Activated CD4-positive, alpha-beta T cell treated with anti-CD3 and anti-CD28 coated beads, Interleukin-2, Interleukin-4, amounts not matched to agents 100 ng/mL and 50 ng/mL, durations not matched to agents 16 hours and 8 hours (primary cell): ENCODE measurements around the gene SF1.

ENCODE experiments used
- DNase-seq: peaks from one replicate; pipeline ENCODE4 v3.0.0-alpha.2; 2020; ENCODE audit warnings: low spot score

SF1 gene

GRCh38 chr11:64800303-64801157 lies 22.2 kb upstream of the SF1 start:
- no peak for DNase-seq

GRCh38 chr11:64799623-64800302 lies 21.4 kb upstream of the SF1 start:
- DNase-seq, result no peak

GRCh38 chr11:64799256-64799622 lies 20.9 kb upstream of the SF1 start:
- no peak for DNase-seq

- no peak for DNase-seq
Measured at GRCh38 chr11:64796757-64797541, 18.6 kb upstream of the SF1 start.

- DNase-seq, result no peak
Measured at GRCh38 chr11:64796047-64796756, 17.9 kb upstream of the SF1 start.

- no peak for DNase-seq
Measured at GRCh38 chr11:64794526-64794925, 16.2 kb upstream of the SF1 start.

GRCh38 chr11:64793271-64794160 lies 15.2 kb upstream of the SF1 start:
- no peak for DNase-seq

GRCh38 chr11:64792482-64792881 lies 14.1 kb upstream of the SF1 start:
- no peak for DNase-seq

GRCh38 chr11:64791781-64792291 lies 13.5 kb upstream of the SF1 start:
- no peak for DNase-seq

GRCh38 chr11:64790205-64791095 lies 12.1 kb upstream of the SF1 start:
- no peak for DNase-seq

- no peak for DNase-seq
Measured at GRCh38 chr11:64789331-64790204, 11.2 kb upstream of the SF1 start.

GRCh38 chr11:64788321-64789215 lies 10.2 kb upstream of the SF1 start:
- no peak for DNase-seq

GRCh38 chr11:64787526-64788320 lies 9.4 kb upstream of the SF1 start:
- DNase-seq, result peak; percentile 46

- DNase-seq, result no peak
Measured at GRCh38 chr11:64786308-64786707, 8.0 kb upstream of the SF1 start.

- no peak for DNase-seq
Measured at GRCh38 chr11:64784813-64785581, 6.7 kb upstream of the SF1 start.

GRCh38 chr11:64778223-64778472 lies 194 bp downstream of the SF1 start:
- no peak for DNase-seq
